ENCODE measurements around the gene AFMID. TPM values are rescaled to one million over a fixed set of nuclear protein-coding genes. Genes with fewer than 3 reads are reported as not detected.
A peak's percentile ranks its signal among the peaks of the same experiment; 100 is the strongest.

Gene AFMID
- total and polyA plus RNA-seq, 8 donors = 30.7 to 53.7 (median 34.0) TPM

DNA sequence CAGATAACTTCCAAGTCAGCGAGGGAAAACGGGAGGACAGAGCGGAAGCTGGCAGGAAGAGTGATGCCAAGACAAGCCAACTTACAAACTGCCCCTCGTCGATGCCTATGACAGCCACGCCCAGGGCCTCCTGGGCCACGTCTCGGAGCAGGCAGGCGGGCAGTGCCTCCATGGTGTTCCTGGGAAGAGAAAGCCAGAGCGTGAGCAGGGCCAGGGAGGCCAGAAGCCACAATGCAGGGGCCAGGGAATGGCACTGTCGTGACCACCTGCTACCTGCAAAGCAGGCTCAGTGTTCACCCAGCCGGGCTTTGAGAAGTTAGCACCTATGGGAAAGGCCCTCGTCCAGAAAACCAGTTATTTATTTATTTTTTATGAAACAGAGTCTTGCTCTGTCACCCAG lies 4.7 kb upstream of the AFMID start:
- peak overlapping the region; percentile 40 to 64 (median 50) for H3K27ac ChIP-seq
- no peaks in the 10 kb centered on the region for H3K9me3 ChIP-seq
- no peaks in the 10 kb centered on the region for H3K36me3 ChIP-seq
- ATAC-seq (peak in 3 of 4 donors; percentile 12 to 36 (median 35)), FAIRE-seq (no peak), DNase-seq (peak; percentile 66 to 85 (median 75))
- 45 to 48% methylated on average over 13 of the region's 13 CpGs for WGBS, 2 donors
- H3K4me1 ChIP-seq = peaks cover 32 to 37% (median 33%) of the 10 kb centered on the region in 3 donors
- TF ChIP-seq, protein P1, sequence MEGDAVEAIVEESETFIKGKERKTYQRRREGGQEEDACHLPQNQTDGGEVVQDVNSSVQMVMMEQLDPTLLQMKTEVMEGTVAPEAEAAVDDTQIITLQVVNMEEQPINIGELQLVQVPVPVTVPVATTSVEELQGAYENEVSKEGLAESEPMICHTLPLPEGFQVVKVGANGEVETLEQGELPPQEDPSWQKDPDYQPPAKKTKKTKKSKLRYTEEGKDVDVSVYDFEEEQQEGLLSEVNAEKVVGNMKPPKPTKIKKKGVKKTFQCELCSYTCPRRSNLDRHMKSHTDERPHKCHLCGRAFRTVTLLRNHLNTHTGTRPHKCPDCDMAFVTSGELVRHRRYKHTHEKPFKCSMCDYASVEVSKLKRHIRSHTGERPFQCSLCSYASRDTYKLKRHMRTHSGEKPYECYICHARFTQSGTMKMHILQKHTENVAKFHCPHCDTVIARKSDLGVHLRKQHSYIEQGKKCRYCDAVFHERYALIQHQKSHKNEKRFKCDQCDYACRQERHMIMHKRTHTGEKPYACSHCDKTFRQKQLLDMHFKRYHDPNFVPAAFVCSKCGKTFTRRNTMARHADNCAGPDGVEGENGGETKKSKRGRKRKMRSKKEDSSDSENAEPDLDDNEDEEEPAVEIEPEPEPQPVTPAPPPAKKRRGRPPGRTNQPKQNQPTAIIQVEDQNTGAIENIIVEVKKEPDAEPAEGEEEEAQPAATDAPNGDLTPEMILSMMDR (IDR thresholded peaks at IDR 0.05) = no peak
- H3K27me3 ChIP-seq = no peaks in the 10 kb centered on the region
- H3K4me3 ChIP-seq = no peak overlapping the region
- intact Hi-C loops (cut with DNase I) = no loop called here

DNA sequence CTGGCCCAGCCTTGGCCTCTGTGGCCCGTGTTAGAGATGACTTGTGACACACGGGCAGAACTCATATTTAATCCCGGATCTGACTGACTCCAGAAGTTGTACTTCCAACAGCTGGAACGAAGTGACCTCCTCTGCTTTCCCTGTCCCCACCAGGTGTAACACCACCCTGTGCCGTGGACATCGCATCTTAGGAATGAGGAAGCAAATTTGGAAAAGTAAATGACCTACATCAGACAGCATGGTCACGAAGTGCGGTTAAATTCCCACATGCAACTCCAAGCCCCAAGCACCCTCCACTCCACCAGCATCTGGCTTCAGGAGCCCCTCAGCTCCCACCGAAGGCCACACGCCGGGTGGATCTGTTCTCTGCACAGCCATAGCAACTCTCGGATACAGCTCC lies 3.2 kb upstream of the AFMID start:
- TF ChIP-seq, protein P1 (IDR thresholded peaks at IDR 0.05) = no peak
- 54 to 69% methylated on average over 12 of the region's 12 CpGs for WGBS, 2 donors
- peaks cover 32 to 37% (median 32%) of the 10 kb centered on the region in 3 donors for H3K4me1 ChIP-seq
- no peaks in the 10 kb centered on the region for H3K36me3 ChIP-seq
- peak overlapping the region; percentile 47 to 81 (median 68) for H3K27ac ChIP-seq
- no peaks in the 10 kb centered on the region for H3K27me3 ChIP-seq
- H3K4me3 ChIP-seq = no peak overlapping the region
- intact Hi-C loops (cut with DNase I) = no loop called here
- H3K9me3 ChIP-seq = no peaks in the 10 kb centered on the region
- ATAC-seq = no peak
- FAIRE-seq = no peak
- no peak for DNase-seq

DNA sequence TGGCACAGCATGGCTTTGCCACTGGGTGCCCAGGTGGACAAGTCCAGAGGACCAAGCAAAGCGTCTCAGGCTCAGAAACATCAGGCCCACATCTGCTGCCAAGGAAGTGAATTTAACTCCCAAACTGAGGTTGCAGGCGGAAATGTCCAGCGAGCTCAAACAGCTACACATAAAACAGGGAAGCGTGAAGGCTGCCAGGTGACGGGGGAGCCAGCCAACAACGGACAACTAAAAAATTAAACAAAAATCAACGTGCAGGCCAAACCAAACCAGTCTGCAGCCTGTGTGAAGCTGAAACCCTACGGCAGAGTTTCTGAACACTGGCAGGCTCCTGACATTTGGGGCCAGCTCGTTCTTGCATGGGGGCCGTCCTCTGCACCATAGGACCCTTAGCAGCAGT lies 2.8 kb upstream of the AFMID start:
- ATAC-seq = no peak
- H3K9me3 ChIP-seq = no peaks in the 10 kb centered on the region
- peak overlapping the region; percentile 47 to 81 (median 68) for H3K27ac ChIP-seq
- H3K27me3 ChIP-seq = no peaks in the 10 kb centered on the region
- peaks cover 32 to 37% (median 32%) of the 10 kb centered on the region in 3 donors for H3K4me1 ChIP-seq
- peak in 3 of 6 donors; percentile 62 to 67 (median 67) for DNase-seq
- TF ChIP-seq, protein P1 (IDR thresholded peaks at IDR 0.05) = no peak
- WGBS, 2 donors = 17 to 20% methylated on average over 10 of the region's 10 CpGs
- H3K4me3 ChIP-seq = no peak overlapping the region
- intact Hi-C loops (cut with DNase I) = no loop called here
- no peak for FAIRE-seq
- no peaks in the 10 kb centered on the region for H3K36me3 ChIP-seq

DNA sequence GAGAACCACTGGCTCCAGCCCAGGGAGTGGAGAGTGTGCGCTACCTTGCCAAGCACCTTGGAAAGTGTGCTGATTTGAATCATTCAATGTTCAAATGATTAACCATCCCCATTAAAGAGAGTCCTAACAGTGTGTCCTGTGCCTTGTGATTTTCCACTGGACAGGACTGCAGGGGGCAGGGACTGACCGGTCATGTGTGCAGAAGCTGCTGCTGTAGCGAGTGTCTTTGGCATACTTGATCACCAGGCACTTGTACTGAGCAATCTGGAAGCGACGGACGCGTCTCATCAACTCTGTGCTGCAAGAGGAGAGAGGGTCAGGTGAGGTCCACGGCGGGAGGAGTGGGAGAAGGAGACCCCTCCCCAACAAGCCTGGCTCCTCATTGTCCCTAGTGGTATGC lies 2.3 kb upstream of the AFMID start:
- DNase-seq (peak in 1 of 6 donors; percentile 44), ATAC-seq (peak in 3 of 4 donors; percentile 0 to 3 (median 2)), FAIRE-seq (no peak)
- WGBS, 2 donors = 22 to 23% methylated on average over 9 of the region's 9 CpGs
- no peaks in the 10 kb centered on the region for H3K9me3 ChIP-seq
- intact Hi-C loops (cut with DNase I) = no loop called here
- peak overlapping the region; percentile 27 to 81 (median 68) for H3K27ac ChIP-seq
- H3K4me1 ChIP-seq = peaks cover 32 to 37% (median 32%) of the 10 kb centered on the region in 3 donors
- TF ChIP-seq, protein P1 (IDR thresholded peaks at IDR 0.05) = no peak
- peak overlapping the region in 1 of 4 donors; percentile 7 for H3K4me3 ChIP-seq
- no peaks in the 10 kb centered on the region for H3K27me3 ChIP-seq
- no peaks in the 10 kb centered on the region for H3K36me3 ChIP-seq

DNA sequence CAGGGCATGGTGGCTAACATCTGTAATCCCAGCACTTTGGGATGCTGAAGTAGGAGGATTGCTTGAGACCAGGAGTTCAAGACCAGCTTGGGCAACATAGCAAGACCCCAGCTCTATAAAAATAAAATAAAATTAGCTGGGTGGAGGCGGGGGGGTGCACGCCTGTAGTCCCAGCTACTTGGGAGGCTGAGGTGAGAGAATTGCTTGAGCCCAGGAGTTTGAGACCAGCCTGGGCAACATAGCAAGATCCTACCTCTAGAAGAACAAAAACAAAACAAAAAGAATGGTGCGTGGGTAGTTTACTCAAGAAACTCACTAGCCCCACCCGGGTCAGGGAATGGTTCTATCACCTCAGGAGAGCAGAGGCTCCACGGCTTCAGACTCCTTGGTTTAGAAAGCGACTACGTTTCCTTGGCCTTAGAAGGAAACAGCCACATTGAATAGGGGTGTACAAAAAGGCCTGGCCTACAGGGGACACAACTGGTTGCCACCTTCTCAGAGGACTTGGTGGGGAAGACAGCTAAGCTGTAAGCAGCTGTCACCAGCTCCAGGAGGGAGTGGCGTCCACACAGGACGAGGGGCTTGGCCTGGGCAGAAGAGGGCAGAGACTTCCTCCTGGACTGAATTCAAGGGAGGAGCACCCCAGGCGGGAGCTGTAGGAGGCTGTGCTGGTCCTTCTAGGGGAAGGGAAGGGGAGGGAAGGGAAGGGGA lies 1.0 kb upstream of the AFMID start:
- no peak for FAIRE-seq
- peak in 1 of 6 donors; percentile 54 for DNase-seq
- peak in 1 of 4 donors; percentile 9 for ATAC-seq
- WGBS, 2 donors = 56% methylated on average over 9 of the region's 10 CpGs
- peaks cover 32 to 37% (median 32%) of the 10 kb centered on the region in 3 donors for H3K4me1 ChIP-seq
- no peak overlapping the region for H3K27ac ChIP-seq
- TF ChIP-seq, protein P1 (IDR thresholded peaks at IDR 0.05) = no peak
- intact Hi-C loops (cut with DNase I) = no loop called here
- no peak overlapping the region for H3K4me3 ChIP-seq
- no peaks in the 10 kb centered on the region for H3K9me3 ChIP-seq
- peaks cover 0 to 4% (median 0%) of the 10 kb centered on the region in 3 donors for H3K36me3 ChIP-seq
- no peaks in the 10 kb centered on the region for H3K27me3 ChIP-seq
